Kidney epithelial cell (primary cell): ENCODE results near the gene ACOT11. TPM values are rescaled to one million over a fixed set of nuclear protein-coding genes. Genes with fewer than 3 reads are reported as not detected.

Experiments
- DNase-seq: peaks from one replicate; pipeline ENCODE4 v3.0.0-alpha.2; 2010; ENCODE audit warnings: low read depth
- H3K27me3 ChIP-seq: 2 replicates; pipeline ENCODE4 v1.6.0; 2011; ENCODE audit warnings: low read length; ENCODE audit not compliant: control insufficient read depth, insufficient read depth
- H3K36me3 ChIP-seq: 2 replicates; pipeline ENCODE4 v1.5.1; 2011; ENCODE audit warnings: low read length; ENCODE audit not compliant: control insufficient read depth, insufficient read depth
- H3K4me3 ChIP-seq: 2 replicates; pipeline ENCODE4 v1.5.1; 2011; ENCODE audit warnings: low read depth, mild to moderate bottlenecking, control low read depth, low read length
- total RNA-seq: library from RNA; depleted of rRNA; stranded (reverse); fragments of >200 nt; gene quantifications from 2 replicates; pipeline ENCODE4 v1.2.3, GENCODE V29; 2015
- TF ChIP-seq, protein P1 (sequence below): IDR thresholded peaks from 2 replicates; pipeline ENCODE4 v1.5.1; 2011; ENCODE audit warnings: mild to moderate bottlenecking, moderate library complexity, low read length, control low read depth, inconsistent platforms; ENCODE audit not compliant: insufficient read depth, poor library complexity, severe bottlenecking

Gene ACOT11
- total RNA-seq, 1 donor from 2014 or later = 3.1 TPM

- DNase-seq = no peak
Observed at GRCh38 chr1:54604572-54605370, 56.7 kb downstream of the ACOT11 start.

DNA sequence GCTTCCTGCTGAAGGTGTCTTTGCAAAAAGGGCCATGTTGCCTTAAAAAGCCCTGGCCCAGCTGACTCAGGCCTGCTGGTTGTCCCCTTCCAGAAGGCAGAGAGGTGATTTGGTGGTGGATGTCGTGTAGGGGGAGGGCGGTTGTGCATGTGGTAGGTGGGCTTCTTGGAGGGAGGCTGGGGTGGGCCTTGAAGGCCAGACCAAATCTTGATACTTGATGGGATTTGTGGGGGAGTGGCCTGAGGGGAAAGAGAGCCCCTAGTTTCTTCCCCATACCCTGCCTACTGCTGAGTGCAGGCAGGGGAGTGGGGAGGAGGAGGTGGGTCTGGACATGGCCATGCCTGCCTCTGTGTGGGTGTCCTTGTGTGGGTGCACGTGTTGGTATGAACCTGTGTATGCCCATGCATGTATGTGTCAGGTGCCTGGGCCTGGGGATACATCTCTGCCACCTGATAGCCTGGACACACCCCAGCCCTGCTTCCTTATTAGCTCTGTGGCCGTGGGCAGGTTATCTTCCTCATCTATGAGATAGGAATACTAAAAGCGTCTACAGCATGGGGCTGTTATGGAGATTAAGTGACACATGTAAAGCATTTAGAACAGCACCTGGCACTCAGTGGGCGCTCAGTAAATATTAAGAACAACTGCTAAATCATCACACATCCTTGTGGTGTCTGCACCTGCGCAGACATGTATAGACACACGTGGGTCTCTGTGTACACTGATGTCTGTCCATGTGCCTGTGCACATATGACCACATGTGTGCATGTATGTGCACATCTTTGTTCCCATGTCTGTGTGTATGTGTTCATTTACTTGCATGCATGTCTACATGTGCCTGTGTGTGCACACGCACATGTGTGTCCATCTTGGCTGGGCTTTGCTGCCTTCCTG, 58.3 kb downstream of the ACOT11 start:
- TF ChIP-seq, protein P1, sequence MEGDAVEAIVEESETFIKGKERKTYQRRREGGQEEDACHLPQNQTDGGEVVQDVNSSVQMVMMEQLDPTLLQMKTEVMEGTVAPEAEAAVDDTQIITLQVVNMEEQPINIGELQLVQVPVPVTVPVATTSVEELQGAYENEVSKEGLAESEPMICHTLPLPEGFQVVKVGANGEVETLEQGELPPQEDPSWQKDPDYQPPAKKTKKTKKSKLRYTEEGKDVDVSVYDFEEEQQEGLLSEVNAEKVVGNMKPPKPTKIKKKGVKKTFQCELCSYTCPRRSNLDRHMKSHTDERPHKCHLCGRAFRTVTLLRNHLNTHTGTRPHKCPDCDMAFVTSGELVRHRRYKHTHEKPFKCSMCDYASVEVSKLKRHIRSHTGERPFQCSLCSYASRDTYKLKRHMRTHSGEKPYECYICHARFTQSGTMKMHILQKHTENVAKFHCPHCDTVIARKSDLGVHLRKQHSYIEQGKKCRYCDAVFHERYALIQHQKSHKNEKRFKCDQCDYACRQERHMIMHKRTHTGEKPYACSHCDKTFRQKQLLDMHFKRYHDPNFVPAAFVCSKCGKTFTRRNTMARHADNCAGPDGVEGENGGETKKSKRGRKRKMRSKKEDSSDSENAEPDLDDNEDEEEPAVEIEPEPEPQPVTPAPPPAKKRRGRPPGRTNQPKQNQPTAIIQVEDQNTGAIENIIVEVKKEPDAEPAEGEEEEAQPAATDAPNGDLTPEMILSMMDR = no peak
- Histone ChIP-seq H3K27me3 (peaks cover 4% of the 10 kb centered on the region), H3K36me3 (no peaks in the 10 kb centered on the region), H3K4me3 (no peak overlapping the region)
- DNase-seq = no peak

More at GRCh38 chr1:54604572-54605370, 56.7 kb downstream of the ACOT11 start:
- Histone ChIP-seq H3K36me3 (no peaks in the 10 kb centered on the region), H3K27me3 (peaks cover 4% of the 10 kb centered on the region), H3K4me3 (no peak overlapping the region)
- TF ChIP-seq, protein P1 = no peak

DNA sequence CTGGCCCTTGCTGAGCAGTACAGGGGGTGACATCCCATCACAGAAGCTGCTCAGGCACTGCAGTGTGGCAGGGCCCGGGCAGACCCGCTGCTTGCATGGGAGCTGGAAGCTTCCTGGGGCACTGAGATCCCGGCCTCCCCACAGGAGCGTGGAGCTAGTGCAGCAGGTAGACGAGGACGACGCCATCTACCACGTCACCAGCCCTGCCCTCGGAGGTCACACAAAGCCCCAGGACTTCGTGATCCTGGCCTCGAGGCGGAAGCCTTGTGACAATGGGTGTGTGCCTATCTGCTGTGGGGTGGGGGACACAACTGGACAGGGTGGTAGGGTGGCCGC, 58.9 kb downstream of the ACOT11 start:
- Histone ChIP-seq H3K27me3 (peaks cover 4% of the 10 kb centered on the region), H3K4me3 (no peak overlapping the region), H3K36me3 (no peaks in the 10 kb centered on the region)
- TF ChIP-seq, protein P1 = no peak
- no peak for DNase-seq

DNA sequence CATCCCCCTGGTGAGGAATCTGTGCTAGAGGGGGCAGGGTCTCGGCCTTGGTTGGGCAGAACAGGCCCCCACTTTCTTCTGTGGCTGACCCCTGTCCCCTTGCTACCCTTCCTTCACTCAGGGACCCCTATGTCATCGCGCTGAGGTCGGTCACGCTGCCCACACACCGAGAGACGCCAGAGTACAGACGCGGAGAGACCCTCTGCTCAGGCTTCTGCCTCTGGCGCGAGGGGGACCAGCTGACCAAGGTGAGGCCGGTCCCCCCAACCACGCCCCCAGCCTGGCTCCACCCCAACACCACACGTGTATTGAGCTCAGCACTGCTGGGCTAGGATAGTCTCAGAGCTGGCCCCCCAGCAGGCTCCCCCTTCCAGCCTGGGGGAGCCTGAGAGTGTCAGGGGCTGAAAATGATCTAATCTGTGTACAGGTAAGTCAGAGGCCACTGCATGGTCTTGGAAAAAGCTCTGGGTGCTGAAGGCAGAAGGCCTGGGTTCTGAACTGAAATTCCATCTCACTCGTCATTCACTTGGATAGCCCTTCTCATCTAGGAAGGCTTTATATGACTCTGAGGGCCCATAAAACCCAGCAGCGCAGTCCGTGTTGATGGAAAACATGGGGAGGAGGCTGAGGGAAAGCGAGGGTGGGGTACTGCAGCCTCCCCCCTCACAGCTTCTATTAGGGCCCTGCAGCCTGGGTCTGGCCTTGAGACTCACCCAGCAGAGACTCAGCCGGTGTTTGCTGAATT, 60.0 kb downstream of the ACOT11 start:
- peaks cover 2% of the 10 kb centered on the region for H3K27me3 ChIP-seq
- H3K4me3 ChIP-seq = no peak overlapping the region
- TF ChIP-seq, protein P1 = no peak
- no peak for DNase-seq
- H3K36me3 ChIP-seq = no peaks in the 10 kb centered on the region

GRCh38 chr1:54608566-54609230, 60.7 kb downstream of the ACOT11 start:
- TF ChIP-seq, protein P1 = no peak
- H3K4me3 ChIP-seq = no peak overlapping the region
- H3K36me3 ChIP-seq = no peaks in the 10 kb centered on the region
- no peak for DNase-seq
- H3K27me3 ChIP-seq = peaks cover 2% of the 10 kb centered on the region
